Liver (tissue), 9 donors: ENCODE measurements around the gene ARHGAP23. TPM values are rescaled to one million over a fixed set of nuclear protein-coding genes. Genes with fewer than 3 reads are reported as not detected.

Experiments
- DNase-seq: peaks from one replicate; pipeline ENCODE4 v3.0.0-alpha.2; 2017; ENCODE audit warnings: low spot score
- H3K27ac ChIP-seq, 2 donors: one replicate each; pipeline ENCODE4 v1.7.0; 2013; ENCODE audit warnings: inconsistent platforms in 2 of 2, low read length in 2 of 2, control low read depth in 1 of 2, low read depth in 1 of 2, mild to moderate bottlenecking in 1 of 2
- H3K27me3 ChIP-seq, 4 donors: one replicate each; pipeline versions ENCODE4 v1.6.1 to v1.7.0; 2013; ENCODE audit warnings: low read length in 3 of 4, inconsistent platforms in 1 of 4, mild to moderate bottlenecking in 1 of 4, moderate library complexity in 1 of 4; ENCODE audit not compliant: control insufficient read depth in 4 of 4, insufficient read depth in 4 of 4
- H3K36me3 ChIP-seq, 4 donors: one replicate each; pipeline versions ENCODE4 v1.6.1 to v1.7.0; 2013; ENCODE audit warnings: low read length in 3 of 4, mild to moderate bottlenecking in 3 of 4, low read depth in 1 of 4, moderate library complexity in 1 of 4; ENCODE audit not compliant: control insufficient read depth in 4 of 4, insufficient read depth in 3 of 4
- H3K4me1 ChIP-seq, 4 donors: one replicate each; pipeline versions ENCODE4 v1.6.1 to v1.7.0; 2013; ENCODE audit warnings: low read length in 3 of 4, mild to moderate bottlenecking in 3 of 4, moderate library complexity in 1 of 4; ENCODE audit not compliant: control insufficient read depth in 4 of 4, insufficient read depth in 4 of 4
- H3K4me3 ChIP-seq, 3 donors: one replicate each; pipeline versions ENCODE4 v1.6.1 to v1.7.0; 2013; ENCODE audit warnings: low read length in 3 of 3, control low read depth in 1 of 3, low read depth in 1 of 3, mild to moderate bottlenecking in 1 of 3
- H3K9ac ChIP-seq, 2 donors: one replicate each; pipeline ENCODE4 v1.7.0; 2013; ENCODE audit warnings: low read length in 2 of 2, mild to moderate bottlenecking in 2 of 2, moderate library complexity in 2 of 2, control low read depth in 1 of 2, low read depth in 1 of 2
- H3K9me3 ChIP-seq, 4 donors: one replicate each; pipeline versions ENCODE4 v1.6.1 to v1.7.0; 2013; ENCODE audit warnings: low read length in 3 of 4; ENCODE audit not compliant: control insufficient read depth in 4 of 4
- ATF3 ChIP-seq: IDR thresholded peaks from 2 replicates; pipeline ENCODE4 v1.6.1; 2016; ENCODE audit warnings: antibody characterized with exemption
- CTCF ChIP-seq: fragments of 150-350 bp; IDR thresholded peaks from 2 replicates; pipeline ENCODE4 v1.5.1; 2017; ENCODE audit warnings: improper control_type of control experiment, low read depth, low read length; ENCODE audit not compliant: missing input control
- EGR1 ChIP-seq, 2 donors: IDR thresholded peaks; 2 replicates each; pipeline ENCODE4 v1.6.1; 2016 to 2018; ENCODE audit warnings: antibody characterized with exemption in 2 of 2, low read depth in 2 of 2
- FOXA1 ChIP-seq: IDR thresholded peaks from 2 replicates; pipeline ENCODE4 v1.6.1; 2016; ENCODE audit warnings: antibody characterized with exemption
- FOXA2 ChIP-seq: IDR thresholded peaks from 2 replicates; pipeline ENCODE4 v1.6.1; 2016; ENCODE audit warnings: antibody characterized with exemption
- HNF4A ChIP-seq, 2 donors: conservative IDR thresholded peaks; 2 replicates each; pipeline ENCODE4 v1.6.1; 2016; ENCODE audit warnings: antibody characterized with exemption in 2 of 2, mild to moderate bottlenecking in 2 of 2
- HNF4G ChIP-seq: IDR thresholded peaks from 2 replicates; pipeline ENCODE4 v1.6.1; 2016; ENCODE audit warnings: antibody characterized with exemption
- JUND ChIP-seq, 2 donors: IDR thresholded peaks; 2 replicates each; pipeline ENCODE4 v1.6.1; 2016; ENCODE audit warnings: antibody characterized with exemption in 2 of 2
- NR2F2 ChIP-seq: IDR thresholded peaks from 2 replicates; pipeline ENCODE4 v1.6.1; 2016; ENCODE audit warnings: antibody characterized with exemption
- RAD21 ChIP-seq, 2 donors: IDR thresholded peaks; 2 replicates each; pipeline ENCODE4 v1.6.1; 2016; ENCODE audit warnings: antibody characterized with exemption in 2 of 2, mild to moderate bottlenecking in 2 of 2
- REST ChIP-seq: IDR thresholded peaks from 2 replicates; pipeline ENCODE4 v1.6.1; 2016; ENCODE audit warnings: antibody characterized with exemption, mild to moderate bottlenecking
- RXRA ChIP-seq, 2 donors: IDR thresholded peaks; 2 replicates each; pipeline ENCODE4 v1.6.1; 2017 to 2018; ENCODE audit warnings: antibody characterized with exemption in 2 of 2, mild to moderate bottlenecking in 1 of 2
- TAF1 ChIP-seq: conservative IDR thresholded peaks from 2 replicates; pipeline ENCODE4 v1.6.1; 2016; ENCODE audit warnings: antibody characterized with exemption, mild to moderate bottlenecking
- YY1 ChIP-seq: IDR thresholded peaks from 2 replicates; pipeline ENCODE4 v1.6.1; 2016; ENCODE audit warnings: antibody characterized with exemption, mild to moderate bottlenecking
- ZBTB33 ChIP-seq: IDR thresholded peaks from 2 replicates; pipeline ENCODE4 v1.6.1; 2016; ENCODE audit warnings: antibody characterized with exemption
- WGBS: extraction: QIAGEN DNeasy Blood & Tissue Kit; methylation state at CpG from one replicate; pipeline ENCODE4 v1.1.7; 2013; 5-methylcytosine and 5-hydroxymethylcytosine counted together
- polyA plus RNA-seq, 2 donors: library from polyadenylated mRNA; stranded (reverse) in 1 of 2; unstranded in 1 of 2; fragments of 200-250 nt in 1 of 2; fragments of >200 nt in 1 of 2; fragmentation: Nextera tagmentation in 1 of 2; extraction: Ambion mirVana in 1 of 2; gene quantifications; one replicate each; pipeline versions ENCODE4 v1.2.1 to v1.2.3, GENCODE V29; 2013 to 2015
- total RNA-seq, 2 donors: library from RNA; depleted of rRNA; stranded (reverse); fragments of >200 nt; gene quantifications; one replicate each; pipeline ENCODE4 v1.2.3, GENCODE V29; 2014
- donor health status: healthy.
- donor health status: healthy.
- donor health status: healthy.
- donor health status: healthy.
- donor health status: healthy.

Gene ARHGAP23
- total and polyA plus RNA-seq, 4 donors = 0.28 to 31.8 (median 4.6) TPM

GRCh38 chr17:38451030-38451839 lies 23.0 kb downstream of the ARHGAP23 start:
- peaks cover 0 to 8% (median 2%) of the 10 kb centered on the region in 4 donors for H3K4me1 ChIP-seq
- H3K9ac ChIP-seq = no peak overlapping the region
- H3K27ac ChIP-seq = peak overlapping the region; percentile 69 to 79
- H3K27me3 ChIP-seq = peaks cover 0 to 6% (median 0%) of the 10 kb centered on the region in 4 donors
- TF ChIP-seq RAD21 (IDR thresholded peaks at IDR 0.05) (no peak), ATF3 (no peak), ZBTB33 (no peak), HNF4G (no peak), RXRA (IDR thresholded peaks at IDR 0.05) (no peak), EGR1 (IDR thresholded peaks at IDR 0.05; ENCODE audit: low read depth in 2 of 2) (no peak), FOXA1 (no peak), JUND (IDR thresholded peaks at IDR 0.05) (no peak), FOXA2 (no peak), REST (no peak), YY1 (no peak), HNF4A (conservative IDR thresholded peaks at IDR 0.05) (no peak), TAF1 (no peak), NR2F2 (no peak), CTCF (no peak)
- H3K36me3 ChIP-seq = no peaks in the 10 kb centered on the region
- no peak for DNase-seq
- no peak overlapping the region for H3K4me3 ChIP-seq
- no peaks in the 10 kb centered on the region for H3K9me3 ChIP-seq
- 70% methylated on average over 10 of the region's 10 CpGs for WGBS
